Esophagus muscularis mucosa (tissue), 4 donors: Measurements from ENCODE around the gene JMJD4. TPM values are rescaled to one million over a fixed set of nuclear protein-coding genes. Genes with fewer than 3 reads are reported as not detected.
A peak's percentile ranks its signal among the peaks of the same experiment; 100 is the strongest.

Source experiments
- DNase-seq: peaks from one replicate; pipeline ENCODE4 v3.0.0-alpha.2; 2017; ENCODE audit errors: extremely low spot score
- H3K27ac ChIP-seq, 4 donors: fragments of 200-600 bp; sonication (generic); replicated peaks in 1 of 4; 1 replicate in 3 of 4; 2 replicates in 1 of 4; pipeline ENCODE4 v1.5.1; 2016 to 2019; ENCODE audit warnings: mild to moderate bottlenecking in 1 of 4
- H3K27me3 ChIP-seq, 4 donors: fragments of 200-600 bp; sonication (generic); one replicate each; pipeline versions ENCODE4 v1.5.1 to v1.6.0; 2016 to 2019
- H3K36me3 ChIP-seq, 4 donors: fragments of 200-600 bp; sonication (generic); one replicate each; pipeline ENCODE4 v1.5.1; 2016 to 2019
- H3K4me1 ChIP-seq, 4 donors: fragments of 200-600 bp; sonication (generic); one replicate each; pipeline ENCODE4 v1.5.1; 2016 to 2019
- H3K4me3 ChIP-seq, 4 donors: fragments of 200-600 bp; sonication (generic); 1 replicate in 2 of 4; 2 replicates in 2 of 4; pipeline ENCODE4 v1.5.1; 2016 to 2019; ENCODE audit warnings: mild to moderate bottlenecking in 4 of 4, moderate library complexity in 1 of 4
- H3K9me3 ChIP-seq, 4 donors: fragments of 200-600 bp; sonication (generic); 1 replicate in 3 of 4; 2 replicates in 1 of 4; pipeline ENCODE4 v1.5.1; 2016 to 2019
- CTCF ChIP-seq, 3 experiments: fragments of 200-600 bp in 2 of 3; fragments of 450-650 bp in 1 of 3; sonication (generic) in 2 of 3; IDR thresholded peaks; one replicate each; pipeline ENCODE4 v1.5.1; 2017 to 2019; ENCODE audit warnings: antibody characterized with exemption in 3 of 3, mild to moderate bottlenecking in 2 of 3, moderate library complexity in 1 of 3
- EP300 ChIP-seq: sonication (generic); formaldehyde crosslinking; IDR thresholded peaks from one replicate; pipeline ENCODE4 v1.6.1; 2017; ENCODE audit warnings: antibody characterized with exemption
- POLR2A ChIP-seq: fragments of 450-650 bp; IDR thresholded peaks from one replicate; pipeline ENCODE4 v1.6.1; 2017; ENCODE audit warnings: antibody characterized with exemption, moderate library complexity, mild to moderate bottlenecking, low read depth
- POLR2AphosphoS5 ChIP-seq, 2 donors: sonication (generic); formaldehyde crosslinking; IDR thresholded peaks; one replicate each; pipeline ENCODE4 v1.6.1; 2017; ENCODE audit warnings: antibody characterized with exemption in 2 of 2
- WGBS: methylation state at CpG from one replicate; pipeline ENCODE4 v1.1.5; 2018; 5-methylcytosine and 5-hydroxymethylcytosine counted together
- intact Hi-C: fragments of 100-400 bp; cut with DNase I; formaldehyde crosslinking; loops from one replicate; pipeline ENCODE4 v1.15.1; 2023
- total RNA-seq, 4 donors: library from RNA; depleted of rRNA; stranded (reverse); fragments of >200 nt; gene quantifications; one replicate each; pipeline versions ENCODE4 v1.1.0 to v1.2.1, GENCODE V29; 2016

JMJD4 gene
- total RNA-seq, 4 donors from 2014 or later = 10.8 to 18.4 (median 14.2) TPM

GRCh38 chr1:227753999-227754711 is 19.1 kb upstream of the JMJD4 start:
- no peak for TF ChIP-seq EP300
- TF ChIP-seq POLR2A = no peak
- no peak for TF ChIP-seq CTCF (IDR thresholded peaks at IDR 0.05)
- peak; percentile 38 to 71 for TF ChIP-seq POLR2AphosphoS5 (IDR thresholded peaks at IDR 0.05)
- peaks cover 64 to 95% (median 91%) of the 10 kb centered on the region in 4 donors for H3K4me1 ChIP-seq
- no peak for DNase-seq
- H3K27ac ChIP-seq = peak overlapping the region; percentile 49 to 86 (median 71)
- H3K9me3 ChIP-seq = no peaks in the 10 kb centered on the region
- 73% methylated on average over 5 of the region's 7 CpGs for WGBS
- intact Hi-C loops = no loop called here
- peaks cover 0 to 24% (median 15%) of the 10 kb centered on the region in 4 donors for H3K36me3 ChIP-seq
- no peaks in the 10 kb centered on the region for H3K27me3 ChIP-seq
- H3K4me3 ChIP-seq = no peak overlapping the region

- intact Hi-C loops = no loop called here
- Histone ChIP-seq H3K27me3 (no peaks in the 10 kb centered on the region), H3K4me1 (peaks cover 51 to 94% (median 90%) of the 10 kb centered on the region in 4 donors), H3K36me3 (peaks cover 0 to 33% (median 23%) of the 10 kb centered on the region in 4 donors), H3K4me3 (no peak overlapping the region), H3K9me3 (no peaks in the 10 kb centered on the region), H3K27ac (peak overlapping the region; percentile 75 to 87 (median 82))
- no peak for DNase-seq
- TF ChIP-seq CTCF (IDR thresholded peaks at IDR 0.05) = no peak
- TF ChIP-seq POLR2AphosphoS5 (IDR thresholded peaks at IDR 0.05) = peak in 1 of 2 donors; percentile 64
- 67% methylated on average over 13 of the region's 19 CpGs for WGBS
These were observed 15.0 kb upstream of the JMJD4 start for GRCh38 chr1:227749916-227750710.

GRCh38 chr1:227749225-227749624 is 14.1 kb upstream of the JMJD4 start:
- Histone ChIP-seq H3K4me1 (peaks cover 47 to 94% (median 81%) of the 10 kb centered on the region in 4 donors), H3K4me3 (no peak overlapping the region), H3K27ac (peak overlapping the region; percentile 75 to 87 (median 82)), H3K36me3 (peaks cover 0 to 33% (median 23%) of the 10 kb centered on the region in 4 donors), H3K9me3 (no peaks in the 10 kb centered on the region), H3K27me3 (no peaks in the 10 kb centered on the region)
- intact Hi-C loops = no loop called here
- 67% methylated on average over 7 of the region's 7 CpGs for WGBS
- no peak for DNase-seq
- TF ChIP-seq EP300 (no peak), POLR2A (no peak), CTCF (IDR thresholded peaks at IDR 0.05) (no peak), POLR2AphosphoS5 (IDR thresholded peaks at IDR 0.05) (no peak)

- TF ChIP-seq POLR2A (no peak), CTCF (IDR thresholded peaks at IDR 0.05) (no peak), EP300 (peak; percentile 85), POLR2AphosphoS5 (IDR thresholded peaks at IDR 0.05) (peak; percentile 58)
- Histone ChIP-seq H3K4me3 (peak overlapping the region in 1 of 4 donors; percentile 5), H3K9me3 (no peaks in the 10 kb centered on the region), H3K36me3 (peaks cover 0 to 33% (median 23%) of the 10 kb centered on the region in 4 donors), H3K27ac (peak overlapping the region; percentile 75 to 87 (median 82)), H3K27me3 (no peaks in the 10 kb centered on the region), H3K4me1 (peaks cover 41 to 89% (median 76%) of the 10 kb centered on the region in 4 donors)
- no peak for DNase-seq
- WGBS = 39% methylated on average over 7 of the region's 7 CpGs
- intact Hi-C loops = no loop called here
These were observed 13.5 kb upstream of the JMJD4 start for GRCh38 chr1:227748496-227749182.
